ENCODE measurements around the gene PRX.

GRCh38 chr19:40360708-40361241, 52.4 kb downstream of the PRX start:
- no peak for TF ChIP-seq ZNF142 (CRISPR knock-in tag; IDR thresholded peaks at IDR 0.05)
- TF ChIP-seq FOXK2 (IDR thresholded peaks at IDR 0.05): no peak
- TF ChIP-seq ZNF547 (CRISPR knock-in tag; IDR thresholded peaks at IDR 0.05): no peak
- TF ChIP-seq HDAC6 (IDR thresholded peaks at IDR 0.05; ENCODE audit: low read depth, low read length): no peak
- TF ChIP-seq ZNF274 (CRISPR knock-in tag; IDR thresholded peaks at IDR 0.05): no peak
- no peak for TF ChIP-seq FOXA1 (IDR thresholded peaks at IDR 0.05)
- TF ChIP-seq FOXA1 (CRISPR knock-in tag; IDR thresholded peaks at IDR 0.05): no peak

Measured in HepG2 (cell line).